NOMO-1 (cell line): ENCODE measurements around the gene LMTK3.

Experiments used
- DNase-seq, 2 experiments: peaks; one replicate each; lab custom pipeline; 2025; ENCODE audit not compliant: unreplicated experiment in 2 of 2; lab: John Stamatoyannopoulos, UW

LMTK3 gene, protein sequence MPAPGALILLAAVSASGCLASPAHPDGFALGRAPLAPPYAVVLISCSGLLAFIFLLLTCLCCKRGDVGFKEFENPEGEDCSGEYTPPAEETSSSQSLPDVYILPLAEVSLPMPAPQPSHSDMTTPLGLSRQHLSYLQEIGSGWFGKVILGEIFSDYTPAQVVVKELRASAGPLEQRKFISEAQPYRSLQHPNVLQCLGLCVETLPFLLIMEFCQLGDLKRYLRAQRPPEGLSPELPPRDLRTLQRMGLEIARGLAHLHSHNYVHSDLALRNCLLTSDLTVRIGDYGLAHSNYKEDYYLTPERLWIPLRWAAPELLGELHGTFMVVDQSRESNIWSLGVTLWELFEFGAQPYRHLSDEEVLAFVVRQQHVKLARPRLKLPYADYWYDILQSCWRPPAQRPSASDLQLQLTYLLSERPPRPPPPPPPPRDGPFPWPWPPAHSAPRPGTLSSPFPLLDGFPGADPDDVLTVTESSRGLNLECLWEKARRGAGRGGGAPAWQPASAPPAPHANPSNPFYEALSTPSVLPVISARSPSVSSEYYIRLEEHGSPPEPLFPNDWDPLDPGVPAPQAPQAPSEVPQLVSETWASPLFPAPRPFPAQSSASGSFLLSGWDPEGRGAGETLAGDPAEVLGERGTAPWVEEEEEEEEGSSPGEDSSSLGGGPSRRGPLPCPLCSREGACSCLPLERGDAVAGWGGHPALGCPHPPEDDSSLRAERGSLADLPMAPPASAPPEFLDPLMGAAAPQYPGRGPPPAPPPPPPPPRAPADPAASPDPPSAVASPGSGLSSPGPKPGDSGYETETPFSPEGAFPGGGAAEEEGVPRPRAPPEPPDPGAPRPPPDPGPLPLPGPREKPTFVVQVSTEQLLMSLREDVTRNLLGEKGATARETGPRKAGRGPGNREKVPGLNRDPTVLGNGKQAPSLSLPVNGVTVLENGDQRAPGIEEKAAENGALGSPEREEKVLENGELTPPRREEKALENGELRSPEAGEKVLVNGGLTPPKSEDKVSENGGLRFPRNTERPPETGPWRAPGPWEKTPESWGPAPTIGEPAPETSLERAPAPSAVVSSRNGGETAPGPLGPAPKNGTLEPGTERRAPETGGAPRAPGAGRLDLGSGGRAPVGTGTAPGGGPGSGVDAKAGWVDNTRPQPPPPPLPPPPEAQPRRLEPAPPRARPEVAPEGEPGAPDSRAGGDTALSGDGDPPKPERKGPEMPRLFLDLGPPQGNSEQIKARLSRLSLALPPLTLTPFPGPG (N-terminal part only)

DNA sequence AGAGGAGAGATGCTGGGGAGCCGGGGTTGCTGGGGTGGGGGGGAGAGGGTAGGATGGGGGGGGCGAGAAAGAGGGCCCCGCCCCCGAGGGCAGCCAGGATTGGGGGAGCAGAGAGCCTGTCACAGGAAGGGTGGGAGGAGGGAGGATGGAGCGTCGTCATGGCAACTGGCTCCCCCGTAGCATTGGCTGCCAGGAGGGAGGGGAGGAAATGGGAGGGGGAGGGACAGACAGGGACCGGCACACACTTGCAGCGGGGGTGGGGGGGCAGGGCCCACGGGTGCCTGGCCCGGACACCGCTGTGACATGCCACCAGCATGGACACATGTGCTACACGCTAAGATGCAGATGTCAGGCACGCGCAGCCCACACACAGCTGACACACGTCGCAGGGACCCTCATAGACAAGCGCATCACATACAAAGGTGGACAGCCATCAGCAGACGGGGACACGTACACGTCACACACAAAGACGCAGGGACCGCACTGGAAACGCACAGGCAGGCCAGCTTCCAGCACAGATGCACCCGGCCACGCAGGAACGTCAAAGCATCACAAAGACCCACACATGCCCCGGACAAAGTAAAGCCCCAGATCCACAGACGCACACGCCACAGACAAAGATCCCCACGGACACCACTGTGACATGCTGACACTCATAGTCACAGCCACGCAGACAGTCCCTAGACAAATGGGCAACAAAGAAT is at the start of gene LMTK3:
LMTK3 (minus strand) TSS at position 36 of the 704 bp plus-strand sequence. CDS start 259 bp downstream, outside the sequence.
- no peak for DNase-seq

GRCh38 chr19:48561412-48561811 is 49.8 kb upstream of the LMTK3 start:
- DNase-seq = no peak

GRCh38 chr19:48560095-48560530 is 48.5 kb upstream of the LMTK3 start:
- DNase-seq = no peak

- DNase-seq = no peak
Observed at GRCh38 chr19:48558018-48558684, 46.5 kb upstream of the LMTK3 start.

DNA sequence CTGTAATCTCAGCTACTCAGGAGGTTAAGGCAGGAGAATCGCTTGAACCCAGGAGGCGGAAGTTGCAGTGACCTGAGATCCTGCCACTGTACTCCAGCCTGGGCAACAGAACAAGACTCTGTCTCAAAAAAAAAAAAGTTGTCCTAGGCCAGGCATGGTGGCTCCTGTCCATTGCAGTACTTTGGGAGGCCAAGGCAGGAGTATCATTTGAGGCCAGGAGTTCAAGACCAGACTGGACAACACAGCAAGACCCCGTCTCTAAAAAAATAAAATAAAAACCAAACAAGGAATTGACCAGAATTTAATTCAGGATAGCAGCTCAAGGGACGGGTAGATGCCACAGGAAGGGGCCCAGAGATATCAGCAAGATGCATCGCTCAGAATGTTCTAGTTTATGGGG is 45.2 kb upstream of the LMTK3 start:
- DNase-seq = no peak

GRCh38 chr19:48556163-48556562 is 44.5 kb upstream of the LMTK3 start:
- DNase-seq = no peak

- no peak for DNase-seq
Observed at GRCh38 chr19:48554385-48555091, 42.9 kb upstream of the LMTK3 start.

- no peak for DNase-seq
Observed at GRCh38 chr19:48553676-48554384, 42.2 kb upstream of the LMTK3 start.

DNA sequence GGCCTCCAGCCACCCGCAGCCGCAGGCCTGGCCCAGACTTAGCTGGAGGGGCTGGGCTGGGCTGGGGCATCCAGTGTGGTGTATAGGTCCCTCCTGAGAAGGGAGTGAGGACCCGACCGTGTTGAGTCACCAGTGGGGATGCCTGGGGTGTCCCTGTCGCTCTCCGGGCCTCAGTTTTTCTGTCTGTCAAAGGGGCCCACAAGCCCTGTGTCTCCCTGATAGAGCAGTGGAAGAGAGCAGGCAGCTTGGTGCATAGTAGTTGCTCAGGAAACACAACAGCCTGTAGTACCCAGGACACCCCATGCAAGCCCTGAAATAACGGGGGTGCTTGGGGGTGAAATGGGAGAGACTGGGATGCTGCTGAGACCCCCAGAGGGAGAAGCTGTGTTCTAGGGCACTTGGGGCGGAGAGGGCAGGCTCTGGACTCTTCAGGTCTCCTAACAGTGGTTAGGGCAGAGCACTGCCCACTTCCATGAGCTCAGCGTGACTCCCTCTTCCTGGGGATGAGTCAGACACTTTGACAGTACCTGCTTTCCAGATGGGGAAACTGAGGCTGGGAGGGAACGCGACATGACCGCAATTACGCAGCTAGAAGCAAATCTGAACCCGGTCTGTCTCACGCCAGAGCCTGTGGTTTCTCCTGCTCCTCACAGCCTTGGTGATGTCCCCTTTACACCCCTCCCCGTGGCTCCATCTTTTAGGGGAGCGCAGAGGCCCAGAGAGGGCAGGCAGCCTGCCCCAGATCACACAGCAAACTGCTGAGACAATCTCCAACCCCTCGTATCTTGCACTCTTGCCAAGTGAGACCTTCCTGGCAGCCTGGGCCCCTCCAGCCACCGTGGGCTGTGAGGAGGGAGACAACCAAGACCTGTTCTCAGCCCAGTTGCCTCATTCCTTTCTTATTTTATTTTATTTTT is 41.0 kb upstream of the LMTK3 start:
- no peak for DNase-seq

DNA sequence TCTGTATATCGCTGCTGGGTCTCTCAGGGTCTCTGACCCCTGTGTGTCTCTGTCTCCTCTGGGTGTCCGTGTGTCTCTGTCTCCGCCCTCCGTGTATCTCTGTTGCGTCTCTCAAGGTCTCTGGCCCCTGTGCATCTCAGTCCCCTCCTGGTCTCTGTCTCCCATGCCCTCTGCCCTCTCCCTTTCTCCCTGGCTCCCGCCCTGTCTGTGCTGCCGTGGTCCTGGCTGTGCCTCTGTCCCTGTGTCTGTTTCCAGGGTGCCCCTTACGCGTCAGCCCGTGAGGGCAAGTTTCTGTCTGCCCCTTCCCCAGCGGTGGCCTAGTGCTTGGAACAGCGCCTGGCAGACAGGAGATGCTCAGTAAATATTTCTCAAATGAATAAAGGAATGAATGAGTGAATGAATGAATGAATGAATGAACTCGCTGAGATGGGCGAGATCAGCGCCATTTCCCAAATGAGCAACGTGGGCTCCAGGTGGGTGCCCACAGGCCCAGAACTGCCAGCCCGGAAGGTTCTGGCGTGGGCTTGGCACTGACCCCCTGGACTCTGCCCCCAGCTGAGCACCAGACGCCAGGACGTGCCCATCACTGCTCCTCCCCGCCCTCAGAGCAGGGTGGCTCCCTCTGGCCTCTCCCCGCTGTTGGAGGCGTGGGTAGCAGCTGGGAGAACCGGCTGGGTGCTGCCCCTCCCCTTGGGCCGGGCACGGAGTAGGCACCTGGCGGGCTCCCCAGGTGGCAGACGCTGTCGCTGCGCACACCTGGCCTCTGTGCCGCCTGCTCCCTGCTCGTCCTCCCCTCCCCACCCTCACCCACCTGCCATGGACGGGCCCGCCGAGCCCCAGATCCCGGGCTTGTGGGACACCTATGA is 40.0 kb upstream of the LMTK3 start, which contains the start of gene SULT2B1:
SULT2B1 (plus strand) TSS at position 736 of the 866 bp plus-strand sequence; CDS start at position 817, 81 bp downstream.
- no peak for DNase-seq

DNA sequence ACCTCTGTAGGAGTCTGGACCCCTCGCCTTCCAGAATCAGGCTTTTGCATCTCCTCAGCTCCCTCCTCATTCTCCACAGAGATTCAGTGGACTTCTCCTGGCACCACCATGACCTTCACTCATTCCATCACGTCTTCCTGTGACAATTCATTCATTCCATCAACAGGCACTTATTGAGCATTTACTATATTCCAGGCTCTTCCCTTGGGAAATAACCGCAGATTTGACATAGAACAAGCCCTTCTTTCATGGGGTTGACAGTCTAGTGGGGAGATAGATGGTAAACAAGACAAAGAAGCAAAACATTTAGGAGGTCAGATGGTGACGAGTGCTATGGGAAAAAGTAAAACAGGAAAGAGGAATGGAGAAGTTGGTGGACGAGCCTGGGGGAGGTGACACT is 37.7 kb upstream of the LMTK3 start:
- DNase-seq = no peak

GRCh38 chr19:48548253-48548911 is 36.7 kb upstream of the LMTK3 start:
- no peak for DNase-seq

GRCh38 chr19:48547722-48548121 is 36.1 kb upstream of the LMTK3 start:
- DNase-seq = no peak

- DNase-seq = no peak
Observed at GRCh38 chr19:48544856-48545750, 33.5 kb upstream of the LMTK3 start.
